Testis (tissue), 2 donors: ENCODE results near the gene PAXIP1.

Source experiments
- CTCF ChIP-seq, 3 experiments: fragments of 450-650 bp in 2 of 3; fragments of 200-600 bp in 1 of 3; sonication (generic) in 1 of 3; IDR thresholded peaks; one replicate each; pipeline ENCODE4 v1.5.1; 2016 to 2019; ENCODE audit warnings: antibody characterized with exemption in 3 of 3, mild to moderate bottlenecking in 2 of 3, moderate library complexity in 1 of 3
- POLR2A ChIP-seq: fragments of 450-650 bp; IDR thresholded peaks from one replicate; pipeline ENCODE4 v1.6.1; 2017; ENCODE audit warnings: antibody characterized with exemption, mild to moderate bottlenecking, moderate library complexity

GRCh38 chr7:154987571-154987970, 15.4 kb downstream of the PAXIP1 start:
- TF ChIP-seq CTCF (IDR thresholded peaks at IDR 0.05) (no peak), POLR2A (no peak)
